GM11168 (cell line): ENCODE data around the gene ST7.
"Not testable (repeated sequence)": the region's sequence is repeated elsewhere in the genome, so short reads cannot be mapped to it uniquely, and the experiment has no call there.

Source experiments
- in situ Hi-C: fragments of 300-500 bp; cut with MboI; formaldehyde crosslinking; loops from one replicate; pipeline ENCODE4 v1.12.0; 2022; ENCODE audit warnings: low sequenced_read_pairs; ENCODE audit not compliant: unreplicated experiment

The ST7 gene

DNA sequence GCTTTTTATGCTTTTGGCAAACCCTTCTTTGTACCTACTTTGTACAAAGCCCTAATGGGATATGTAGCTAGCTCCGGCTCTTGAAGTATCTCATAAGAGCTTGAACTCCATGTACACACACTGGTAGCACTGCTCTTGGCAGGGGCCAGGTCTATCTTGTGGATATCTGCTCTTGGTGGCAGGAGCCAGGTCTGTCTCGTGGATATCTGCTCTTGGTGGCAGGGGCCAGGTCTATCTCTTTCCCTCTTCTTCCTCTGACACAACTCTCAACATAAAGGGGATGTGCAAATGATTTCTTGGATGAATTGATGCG lies 277.7 kb downstream of the ST7 start:
- in situ Hi-C loops, result no loop called here

DNA sequence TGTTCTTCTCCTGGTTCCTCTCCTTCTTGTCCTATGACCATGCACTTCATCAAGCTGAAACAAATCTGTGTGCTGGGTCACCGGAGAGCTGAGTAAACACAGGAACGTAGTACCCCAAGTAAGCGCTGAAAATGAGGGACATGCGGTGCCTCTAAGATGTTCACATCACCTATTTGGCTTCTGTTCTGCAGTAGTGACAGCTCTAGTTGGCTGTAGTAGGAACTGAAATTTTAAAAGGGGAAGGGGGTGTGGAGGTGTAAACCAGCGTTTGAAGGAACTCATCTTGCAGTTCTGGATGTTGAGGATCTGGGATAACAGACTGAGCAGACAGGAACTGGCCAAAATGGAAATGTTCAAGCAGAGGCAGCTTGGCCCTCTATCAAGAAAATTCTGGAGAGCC lies 284.3 kb downstream of the ST7 start:
- in situ Hi-C loops, result no loop called here

DNA sequence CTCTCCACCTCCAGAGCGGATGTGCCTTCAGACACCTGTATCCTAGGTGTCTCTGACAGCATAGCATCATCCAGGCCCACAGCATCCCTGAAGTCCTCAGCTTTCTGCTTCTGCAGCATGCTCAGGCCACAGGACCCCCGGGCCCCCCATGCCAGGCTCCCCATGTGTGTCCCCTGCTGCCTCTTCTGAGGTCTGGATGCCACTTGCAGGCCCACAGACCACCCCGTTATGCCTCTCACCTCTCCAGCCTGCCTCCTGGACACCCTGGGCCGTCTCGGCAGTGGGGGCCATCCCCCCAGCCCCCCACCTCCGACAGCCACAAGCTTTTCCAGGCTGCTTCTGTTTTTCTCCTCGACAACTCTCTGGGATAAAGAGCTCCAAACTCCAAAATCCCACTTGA lies 285.2 kb downstream of the ST7 start:
- in situ Hi-C loops, result no loop called here

DNA sequence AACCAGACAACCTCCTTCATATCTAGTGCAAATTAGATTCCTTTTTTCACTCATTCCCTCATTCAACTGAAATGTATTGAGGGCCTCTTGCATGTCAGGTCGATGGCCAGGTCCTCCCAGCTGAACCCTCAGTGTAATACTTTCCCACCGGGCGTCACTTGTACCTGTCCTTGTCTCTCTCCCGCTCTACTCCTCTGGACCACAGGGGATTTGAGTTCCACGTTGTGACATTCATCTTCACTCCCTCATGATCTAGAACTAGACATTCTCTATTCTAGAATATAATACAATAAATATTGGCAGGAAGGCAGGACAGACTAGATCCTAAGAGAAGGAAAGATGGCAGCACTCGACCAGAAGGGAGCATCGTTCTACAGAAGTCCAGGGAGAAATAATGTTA lies 285.6 kb downstream of the ST7 start:
- in situ Hi-C loops, result no loop called here

DNA sequence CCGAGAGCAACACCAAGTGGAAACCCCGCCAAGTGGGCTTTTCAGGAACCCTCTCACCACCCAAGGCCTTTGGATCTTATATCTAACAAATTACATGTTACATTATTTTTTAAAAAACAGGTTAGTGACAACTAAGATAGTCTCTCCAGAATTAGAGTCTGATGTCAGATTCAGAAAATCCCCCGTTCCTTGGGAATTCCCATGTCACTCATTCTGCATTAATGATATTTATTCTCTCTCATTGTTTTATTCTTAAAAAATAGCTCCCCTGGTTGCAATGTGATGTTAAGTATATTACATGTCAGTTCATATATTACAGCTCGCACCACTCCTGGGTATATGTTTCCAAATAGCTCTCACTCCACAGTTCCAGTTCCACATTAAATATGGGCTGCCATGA lies 287.8 kb downstream of the ST7 start:
- in situ Hi-C loops, result no loop called here

DNA sequence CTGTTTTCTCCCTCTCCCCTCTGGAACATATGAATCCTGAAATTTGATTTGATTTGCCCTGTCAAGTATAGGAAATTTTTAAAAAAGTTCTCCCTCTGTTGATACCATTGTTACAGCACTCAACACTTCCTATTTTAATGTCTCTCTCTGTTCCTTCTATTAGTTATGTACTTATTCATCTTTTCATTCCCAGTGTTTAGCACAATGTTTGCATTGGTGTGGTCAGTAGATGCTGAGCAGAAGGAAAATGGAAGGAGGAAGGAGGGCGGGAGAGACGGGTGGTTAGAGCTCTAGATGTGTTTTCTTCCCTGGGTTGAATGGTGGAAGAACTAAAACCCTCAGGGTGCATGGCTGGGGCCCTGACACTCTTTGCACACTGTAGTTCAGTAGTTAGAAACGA lies 290.1 kb downstream of the ST7 start:
- in situ Hi-C loops, result no loop called here

DNA sequence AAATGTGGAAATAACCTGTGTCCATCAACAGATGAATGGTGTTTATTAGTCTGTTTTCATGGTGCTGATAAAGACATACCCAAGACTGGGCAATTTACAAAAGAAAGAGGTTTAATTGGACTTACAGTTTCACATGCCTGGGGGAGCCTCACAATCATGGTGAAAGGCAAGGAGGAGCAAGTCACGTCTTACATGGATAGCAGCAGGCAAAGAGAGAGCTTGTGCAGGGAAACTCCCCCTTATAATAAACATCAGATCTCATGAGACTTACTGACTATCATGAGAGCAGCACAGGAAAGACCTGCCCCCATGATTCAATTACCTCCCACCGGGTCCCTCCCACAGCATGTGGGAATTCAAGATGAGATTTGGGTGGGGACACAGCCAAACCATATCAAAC lies 292.4 kb downstream of the ST7 start:
- in situ Hi-C loops, result not testable (repeated sequence)

DNA sequence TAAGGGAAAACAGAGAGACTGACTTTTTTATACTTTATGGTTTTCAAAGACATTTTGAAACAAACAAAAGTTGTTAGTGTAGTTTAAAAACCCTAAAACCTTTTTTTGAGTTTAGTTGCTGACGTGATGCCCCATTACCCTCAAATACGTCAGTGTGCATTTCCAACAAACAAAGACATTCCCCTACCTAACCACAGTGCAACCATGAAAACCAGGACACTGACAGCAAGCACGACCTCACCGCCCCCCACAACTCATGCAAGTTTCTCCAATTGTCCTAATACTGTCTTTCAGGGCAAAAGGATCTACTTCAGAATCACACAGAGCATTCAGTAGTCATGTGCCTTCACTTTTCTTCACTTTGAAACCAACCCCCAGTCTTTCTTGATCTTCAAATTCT lies 294.5 kb downstream of the ST7 start:
- in situ Hi-C loops, result no loop called here

DNA sequence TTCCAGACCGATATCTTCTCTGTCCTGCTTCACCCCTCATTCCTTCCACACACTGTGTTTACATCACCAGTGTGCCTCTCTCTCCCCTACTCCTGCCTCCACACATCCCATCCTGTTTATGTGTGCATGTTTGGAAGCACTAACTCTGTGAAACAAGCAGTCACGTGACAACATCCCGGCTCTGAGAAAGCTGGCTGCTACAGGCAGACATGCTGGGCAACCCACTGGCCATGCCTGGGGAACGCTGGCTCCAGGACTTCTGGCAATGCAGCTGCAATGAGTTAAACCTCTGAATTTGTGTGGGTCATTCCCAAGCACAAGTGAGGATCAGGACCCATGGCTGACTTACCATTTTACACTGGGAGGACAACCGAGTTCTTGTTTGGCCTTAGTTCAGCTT lies 295.5 kb downstream of the ST7 start:
- in situ Hi-C loops, result no loop called here

DNA sequence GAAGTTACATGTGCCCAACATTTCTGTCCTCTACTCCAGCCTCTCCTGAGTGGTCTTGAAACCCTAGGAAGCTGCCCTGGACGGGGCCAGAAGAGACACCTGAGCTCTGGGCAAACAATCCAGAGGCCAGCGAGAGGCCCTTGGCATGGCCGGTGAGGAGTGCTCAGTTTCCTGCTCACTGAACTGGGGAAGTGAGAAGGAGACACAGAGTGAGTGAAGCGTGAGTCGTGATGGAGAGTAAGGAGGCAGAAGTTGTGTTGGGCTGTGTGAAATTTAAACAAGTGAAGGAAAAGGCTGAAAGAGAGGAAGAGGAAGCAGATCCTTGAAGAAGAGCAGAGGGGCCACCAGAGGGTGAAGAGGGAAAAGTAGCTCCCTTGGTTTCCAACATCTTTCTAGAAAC lies 296.4 kb downstream of the ST7 start:
- in situ Hi-C loops, result no loop called here

DNA sequence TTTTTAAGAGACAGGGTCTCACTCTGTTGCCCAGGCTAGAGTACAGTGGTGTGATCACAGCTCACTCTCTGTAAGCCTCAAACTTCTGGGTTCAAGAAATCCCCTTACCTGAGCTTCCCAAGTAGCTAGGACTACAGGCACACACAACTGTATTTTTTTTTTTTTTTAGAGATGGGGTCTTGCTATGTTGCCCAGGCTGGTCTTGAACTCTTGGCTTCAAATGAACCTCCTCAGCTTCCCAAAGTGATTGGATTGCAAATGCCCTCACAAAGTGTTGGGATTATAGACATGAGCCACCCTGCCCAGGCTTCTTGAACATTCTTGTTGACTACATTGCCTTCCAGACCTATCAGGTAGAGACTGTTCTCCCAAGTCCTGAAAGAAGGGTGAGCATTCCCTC lies 296.9 kb downstream of the ST7 start:
- in situ Hi-C loops, result no loop called here

DNA sequence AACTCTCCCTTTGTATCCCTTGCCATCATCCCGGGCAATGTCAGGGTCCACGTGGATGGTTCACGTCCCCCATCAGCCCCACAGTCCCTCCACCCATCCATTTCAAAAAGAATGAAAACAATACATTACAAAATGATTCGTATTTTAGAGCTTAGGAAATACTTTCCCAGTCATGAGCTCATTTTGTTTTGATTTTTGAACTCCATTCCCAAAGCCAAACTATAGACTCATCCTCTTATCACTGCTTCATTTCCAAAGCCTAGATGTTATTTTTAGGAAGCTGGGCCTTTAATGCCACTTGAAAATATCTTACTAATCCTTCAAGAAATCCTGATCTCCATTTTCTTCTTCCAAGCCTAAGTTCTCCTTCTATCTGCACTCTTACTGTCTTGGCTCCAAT lies 297.5 kb downstream of the ST7 start:
- in situ Hi-C loops, result no loop called here

DNA sequence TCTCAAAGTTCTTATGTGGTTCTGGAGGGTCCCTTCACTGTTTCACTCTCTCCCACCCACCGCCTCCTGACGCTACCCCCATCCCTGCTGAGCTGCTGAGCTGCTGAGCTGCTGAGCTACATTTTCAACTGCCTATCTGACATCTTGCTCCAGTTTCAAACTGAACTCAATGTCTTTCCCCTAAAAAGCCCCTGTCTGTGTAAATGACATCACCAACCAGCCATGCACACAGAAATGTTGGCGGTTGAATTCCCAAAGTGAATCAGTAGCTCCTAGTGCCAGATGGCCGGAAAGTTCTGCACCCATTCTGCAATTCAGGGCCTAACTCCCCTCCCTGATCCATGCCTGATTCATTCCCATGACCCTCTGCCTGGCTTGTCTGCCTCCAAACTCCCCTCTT lies 298.4 kb downstream of the ST7 start:
- in situ Hi-C loops, result no loop called here

DNA sequence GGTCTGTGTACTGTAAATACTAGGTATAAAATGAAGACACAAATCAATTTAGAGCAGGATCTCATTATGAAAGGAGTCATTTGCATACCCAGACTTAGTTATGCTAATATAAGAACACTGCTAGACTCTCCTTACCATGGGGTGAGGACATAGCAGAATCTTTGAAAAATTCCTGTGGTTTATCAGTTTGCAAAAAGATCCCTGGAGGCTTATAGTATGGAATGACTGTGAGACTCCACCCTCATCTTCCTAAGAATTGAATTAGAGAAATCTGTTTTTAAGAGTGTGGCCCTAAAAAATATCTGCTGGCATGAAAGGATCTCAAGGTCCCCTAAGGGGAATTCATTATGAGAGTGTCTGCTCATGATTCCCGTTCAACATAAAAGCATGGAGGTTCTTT lies 306.3 kb downstream of the ST7 start:
- in situ Hi-C loops, result no loop called here

DNA sequence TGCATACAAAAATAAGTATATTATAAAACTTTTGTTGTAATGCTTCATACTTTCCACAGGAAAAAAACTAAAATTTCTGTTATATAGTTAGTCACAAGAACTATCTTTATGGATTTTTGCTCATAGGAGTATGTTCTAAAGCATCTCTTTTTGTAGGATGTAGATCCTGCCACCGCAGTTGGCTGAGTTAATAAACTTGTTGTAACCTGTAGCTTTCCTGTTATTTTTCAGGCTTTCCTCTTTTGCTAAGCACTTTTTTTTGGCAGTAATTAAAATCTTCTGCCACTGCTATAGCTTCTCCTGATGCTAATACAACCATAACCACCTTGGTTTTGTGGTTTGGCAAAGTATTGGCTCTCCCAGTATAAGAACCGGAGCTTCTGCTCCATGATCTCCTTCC lies 309.2 kb downstream of the ST7 start:
- in situ Hi-C loops, result no loop called here

DNA sequence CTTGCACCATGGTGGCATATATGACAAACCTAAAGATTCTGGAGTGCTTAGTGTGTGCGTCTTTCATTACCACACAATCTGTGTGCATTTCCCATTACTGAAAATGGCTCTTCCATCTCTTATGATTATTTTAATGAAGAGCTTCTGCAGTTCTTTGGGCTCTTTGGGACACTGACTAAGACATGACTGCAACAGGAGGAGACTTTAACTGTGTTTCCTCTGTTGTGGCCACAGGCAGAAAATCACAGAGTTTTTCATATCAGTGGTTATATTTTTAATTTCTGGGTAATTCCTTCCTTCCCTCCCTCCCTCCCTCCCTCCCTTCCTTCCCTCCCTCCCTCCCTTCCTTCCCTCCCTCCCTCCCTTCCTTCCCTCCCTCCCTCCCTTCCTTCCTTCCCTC lies 311.4 kb downstream of the ST7 start:
- in situ Hi-C loops, result no loop called here

DNA sequence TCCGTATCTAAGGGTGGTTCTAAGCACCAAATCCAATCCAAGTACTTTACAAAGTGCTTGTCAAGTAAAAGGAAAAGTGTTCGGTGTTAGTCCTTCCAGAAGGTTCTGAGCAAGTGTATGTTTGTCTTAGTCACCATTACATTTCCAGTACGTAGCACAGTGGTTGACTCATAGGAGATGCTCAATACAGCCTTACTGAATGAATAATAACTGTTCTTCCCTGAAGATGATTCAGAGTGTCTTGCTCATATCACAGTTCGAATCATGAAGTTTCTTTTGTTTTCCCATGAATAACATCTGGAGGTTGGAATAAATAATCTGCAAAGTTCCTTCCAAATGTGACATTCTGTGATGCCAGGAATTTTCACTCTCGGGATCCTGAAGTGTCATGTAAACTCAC lies 316.1 kb downstream of the ST7 start:
- in situ Hi-C loops, result no loop called here

DNA sequence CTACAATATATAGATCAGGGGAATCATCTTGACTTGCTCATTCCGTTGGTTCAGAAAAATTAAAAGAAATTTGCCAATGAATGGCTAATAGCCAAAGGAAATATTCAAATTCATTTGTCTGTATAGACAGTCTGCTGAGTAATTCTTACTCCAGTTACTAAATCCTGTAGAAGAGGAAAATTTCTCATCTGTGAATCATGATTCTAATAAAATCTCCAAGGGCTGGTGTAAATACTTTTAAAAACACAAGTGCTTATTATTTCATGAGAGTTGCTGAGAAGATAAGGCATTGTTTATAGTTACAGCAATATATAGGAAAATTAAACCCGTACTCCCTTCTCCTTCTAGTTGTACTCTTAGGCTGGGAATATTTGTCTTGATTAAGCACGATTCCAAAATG lies 316.6 kb downstream of the ST7 start:
- in situ Hi-C loops, result no loop called here

DNA sequence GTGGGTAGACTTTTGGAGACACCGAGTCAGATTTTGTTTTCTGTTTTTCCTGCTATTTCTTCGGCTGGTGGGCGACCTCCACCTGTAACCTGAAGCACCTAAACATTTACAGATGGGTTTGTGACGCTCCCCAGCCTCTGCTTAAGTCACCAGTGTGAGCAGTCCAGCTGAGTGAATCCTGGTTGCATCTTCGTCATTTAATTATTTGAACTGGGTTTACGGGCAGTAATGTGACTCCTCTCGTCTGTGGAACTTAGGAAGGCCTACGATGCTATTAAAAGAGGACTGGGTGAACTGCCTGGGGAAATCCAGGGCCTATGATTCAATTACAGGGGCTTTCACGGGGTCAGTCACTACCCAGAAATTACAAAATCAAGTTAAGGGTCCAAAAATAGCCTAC lies 317.1 kb downstream of the ST7 start:
- in situ Hi-C loops, result no loop called here

DNA sequence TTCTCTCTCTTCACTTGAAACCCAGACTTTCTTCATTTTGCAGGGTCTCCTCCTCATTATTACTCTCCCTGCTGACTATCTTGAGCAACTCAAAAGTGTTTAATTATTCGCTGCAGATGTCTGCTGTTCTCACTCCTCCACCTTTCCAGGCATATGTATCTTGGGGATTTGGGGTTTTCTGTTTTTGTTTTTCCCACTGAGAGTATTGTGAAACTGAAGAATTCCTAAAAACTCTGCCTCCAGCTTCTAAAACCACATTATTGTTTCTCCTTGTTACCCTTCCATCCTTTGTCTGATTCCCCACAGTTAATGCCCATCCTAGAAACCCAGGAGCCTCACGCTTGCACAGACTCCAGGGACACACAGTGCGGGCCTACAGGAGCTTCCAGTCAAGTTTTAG lies 318.3 kb downstream of the ST7 start:
- in situ Hi-C loops, result no loop called here

DNA sequence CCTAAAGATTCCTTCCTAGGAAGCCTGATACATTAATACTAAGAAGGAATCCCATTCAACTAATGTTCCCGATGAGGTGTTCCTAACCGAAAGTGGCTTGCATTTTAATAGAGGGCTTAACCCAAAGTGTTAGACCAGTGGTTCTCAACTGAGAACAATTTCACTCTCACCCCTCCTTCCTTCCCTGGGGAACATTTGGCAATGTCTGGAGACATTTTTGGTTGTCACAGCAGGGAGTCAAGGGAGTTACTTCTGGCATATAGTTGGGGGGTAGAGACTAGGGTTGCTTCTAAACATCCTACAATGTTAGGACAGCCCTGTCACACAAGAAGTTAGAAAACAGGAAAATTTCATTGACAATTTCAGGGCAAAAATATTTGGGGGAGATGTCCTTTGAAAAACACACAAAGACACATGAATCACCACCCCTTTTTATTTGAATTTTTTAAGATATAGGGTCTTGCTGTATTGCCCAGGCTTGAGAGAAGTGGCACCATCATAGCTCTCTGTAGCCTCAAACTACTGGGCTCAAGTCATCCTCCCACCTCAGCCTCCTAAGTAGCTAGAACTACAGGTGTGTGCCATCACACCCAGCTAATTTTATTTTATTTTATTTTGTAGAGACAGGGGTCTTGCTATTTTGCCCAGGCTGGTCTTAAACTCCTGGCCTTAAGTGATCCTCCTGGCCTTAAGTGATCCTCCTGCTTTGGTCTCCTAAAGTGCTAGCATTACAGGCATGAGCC lies 318.9 kb downstream of the ST7 start:
- in situ Hi-C loops, result no loop called here

DNA sequence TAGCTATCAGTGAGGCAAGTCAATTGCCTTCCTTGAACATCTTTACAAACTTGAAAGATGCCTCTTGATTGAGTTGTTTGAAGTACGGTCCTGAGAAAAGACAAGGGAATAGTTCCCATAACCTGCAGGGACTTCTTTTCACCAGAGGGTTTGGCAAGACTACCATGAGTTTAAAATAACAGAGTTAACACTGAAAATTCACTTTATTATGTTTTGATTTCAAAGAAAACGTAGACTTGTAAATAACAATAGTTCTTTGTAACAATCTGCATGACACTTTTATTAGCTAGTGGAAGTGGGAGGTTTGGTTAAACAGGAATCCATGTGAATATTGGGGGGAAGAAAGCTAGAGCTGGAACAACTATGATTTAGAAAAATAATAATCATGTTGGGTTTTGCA lies 320.0 kb downstream of the ST7 start:
- in situ Hi-C loops, result no loop called here

DNA sequence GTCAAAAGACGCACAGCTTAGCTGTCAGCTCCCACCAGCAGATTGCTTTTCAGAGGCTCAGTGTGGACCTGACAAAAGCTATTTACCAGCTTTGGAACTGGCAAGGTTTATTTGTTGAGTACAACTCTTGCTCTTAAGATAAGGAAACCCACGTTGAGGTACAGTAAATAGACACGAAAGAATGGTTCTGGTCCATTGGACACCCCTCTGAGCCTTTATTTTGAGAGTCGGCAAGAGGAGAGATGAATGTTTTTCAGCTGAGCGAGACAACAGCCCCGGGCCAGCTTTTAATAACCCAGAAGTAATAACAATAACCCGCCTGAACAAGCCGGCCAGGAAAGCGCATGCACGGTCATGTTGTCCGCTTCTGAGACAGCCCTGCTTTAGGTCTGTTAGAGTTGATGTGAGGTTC lies 320.5 kb downstream of the ST7 start:
- in situ Hi-C loops, result no loop called here
